ENCODE data around the gene TANC2. TPM values are rescaled to one million over a fixed set of nuclear protein-coding genes. Genes with fewer than 3 reads are reported as not detected.
"Not testable (repeated sequence)": the region's sequence is repeated elsewhere in the genome, so short reads cannot be mapped to it uniquely, and the experiment has no call there.

Gene TANC2
- total RNA-seq, 1 donor from 2014 or later, result 3.8 TPM

GRCh38 chr17:62971853-62972252 lies 5.8 kb downstream of the TANC2 start:
- no peaks in the 10 kb centered on the region for H3K36me3 ChIP-seq
- DNase-seq (ENCODE audit: low spot score in 2 of 2), result no peak
- H3K9me3 ChIP-seq, result peaks cover 0 to 3% of the 10 kb centered on the region in 2 donors
- H3K4me3 ChIP-seq, result no peak overlapping the region
- H3K4me1 ChIP-seq, result peaks cover 0 to 7% of the 10 kb centered on the region in 2 donors
- no peak overlapping the region for H3K27ac ChIP-seq
- no peaks in the 10 kb centered on the region for H3K27me3 ChIP-seq
- intact Hi-C loops (cut with DNase I), result no loop called here
- TF ChIP-seq CTCF (IDR thresholded peaks at IDR 0.05), result no peak

- Histone ChIP-seq H3K36me3 (no peaks in the 10 kb centered on the region), H3K27ac (no peak overlapping the region), H3K4me1 (no peaks in the 10 kb centered on the region), H3K27me3 (no peaks in the 10 kb centered on the region), H3K9me3 (peaks cover 0 to 9% of the 10 kb centered on the region in 2 donors), H3K4me3 (no peak overlapping the region)
- no peak for TF ChIP-seq CTCF (IDR thresholded peaks at IDR 0.05)
- intact Hi-C loops (cut with DNase I), result no loop called here
- DNase-seq (ENCODE audit: low spot score in 2 of 2), result no peak
Observed at GRCh38 chr17:62974788-62975187, 8.8 kb downstream of the TANC2 start.

- Histone ChIP-seq H3K4me1 (no peaks in the 10 kb centered on the region), H3K27me3 (no peaks in the 10 kb centered on the region), H3K27ac (no peak overlapping the region), H3K36me3 (no peaks in the 10 kb centered on the region), H3K4me3 (no peak overlapping the region), H3K9me3 (peaks cover 0 to 9% of the 10 kb centered on the region in 2 donors)
- TF ChIP-seq CTCF (IDR thresholded peaks at IDR 0.05), result no peak
- no peak for DNase-seq (ENCODE audit: low spot score in 2 of 2)
- intact Hi-C loops (cut with DNase I), result no loop called here
Observed at GRCh38 chr17:62975206-62975605, 9.2 kb downstream of the TANC2 start.

- DNase-seq (ENCODE audit: low spot score in 2 of 2); H3K4me3 ChIP-seq; H3K36me3 ChIP-seq; H3K9me3 ChIP-seq; H3K4me1 ChIP-seq; H3K27me3 ChIP-seq; H3K27ac ChIP-seq; intact Hi-C loops (cut with DNase I): not testable (repeated sequence)
Observed at GRCh38 chr17:62976643-62977231, 10.7 kb downstream of the TANC2 start.

GRCh38 chr17:62980842-62981241 lies 14.8 kb downstream of the TANC2 start:
- intact Hi-C loops (cut with DNase I), result no loop called here
- no peak for TF ChIP-seq CTCF (IDR thresholded peaks at IDR 0.05)
- Histone ChIP-seq H3K27me3 (no peaks in the 10 kb centered on the region), H3K27ac (no peak overlapping the region), H3K36me3 (no peaks in the 10 kb centered on the region), H3K4me3 (no peak overlapping the region), H3K4me1 (no peaks in the 10 kb centered on the region), H3K9me3 (peaks cover 0 to 26% of the 10 kb centered on the region in 2 donors)
- DNase-seq (ENCODE audit: low spot score in 2 of 2), result no peak

- intact Hi-C loops (cut with DNase I), result no loop called here
- Histone ChIP-seq H3K4me3 (no peak overlapping the region), H3K27ac (no peak overlapping the region), H3K27me3 (no peaks in the 10 kb centered on the region), H3K36me3 (no peaks in the 10 kb centered on the region), H3K4me1 (no peaks in the 10 kb centered on the region), H3K9me3 (peaks cover 0 to 22% of the 10 kb centered on the region in 2 donors)
- no peak for DNase-seq (ENCODE audit: low spot score in 2 of 2)
- TF ChIP-seq CTCF (IDR thresholded peaks at IDR 0.05), result no peak
Observed at GRCh38 chr17:62981933-62982332, 15.9 kb downstream of the TANC2 start.
